Activated naive CD4-positive, alpha-beta T cell treated with anti-CD3 and anti-CD28 coated beads, Interleukin-2, amount 10 ng/mL, durations not matched to agents 7 days and 5 days (primary cell): ENCODE measurements around the gene TEX10.

Experiments used
- CTCF ChIA-PET: fragments of 350-600 bp; sonication (Branson Sonifier 250); formaldehyde crosslinking; loops from one replicate; lab custom pipeline; 2021; ENCODE audit warnings: antibody characterized with exemption; lab: Charles Lee
- DNase-seq: peaks from one replicate; pipeline ENCODE4 v3.0.0-alpha.2; 2020
- H3K27ac Mint-ChIP-seq: one replicate; pipeline ENCODE4 v1.8.0; 2021; ENCODE audit warnings: mild to moderate bottlenecking, moderate library complexity, mixed read lengths
- H3K27me3 Mint-ChIP-seq: one replicate; pipeline ENCODE4 v1.8.0; 2021; ENCODE audit warnings: mild to moderate bottlenecking, mixed read lengths
- H3K36me3 Mint-ChIP-seq: one replicate; pipeline ENCODE4 v1.8.0; 2021; ENCODE audit warnings: mixed read lengths
- H3K4me1 Mint-ChIP-seq: one replicate; pipeline ENCODE4 v1.8.0; 2021; ENCODE audit warnings: mixed read lengths
- H3K4me3 Mint-ChIP-seq: one replicate; pipeline ENCODE4 v1.8.0; 2021; ENCODE audit warnings: mild to moderate bottlenecking, moderate library complexity, mixed read lengths
- H3K9me3 Mint-ChIP-seq: one replicate; pipeline ENCODE4 v1.8.0; 2021; ENCODE audit warnings: mixed read lengths

The TEX10 gene

DNA sequence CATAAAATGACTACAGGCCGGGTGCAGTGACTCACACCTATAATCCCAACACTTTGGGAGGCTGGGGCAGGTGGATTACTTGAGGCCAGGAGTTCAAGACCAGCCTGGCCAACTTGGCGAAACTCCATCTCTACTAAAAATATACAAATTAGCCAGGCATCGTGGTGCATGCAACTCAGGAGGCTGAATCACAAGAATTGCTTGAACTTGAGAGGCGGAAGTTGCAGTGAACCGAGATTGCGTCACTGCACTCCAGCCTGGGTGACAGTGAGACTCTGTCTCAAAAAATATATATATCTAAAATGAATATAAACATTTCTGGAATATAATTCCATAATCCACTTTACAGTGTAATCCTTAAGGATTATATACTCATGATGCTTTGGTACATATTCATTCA is 66.5 kb downstream of the TEX10 start:
- no peak for DNase-seq
- peaks cover 10% of the 10 kb centered on the region for H3K9me3 Mint-ChIP-seq
- H3K27ac Mint-ChIP-seq = no peak overlapping the region
- H3K27me3 Mint-ChIP-seq = no peaks in the 10 kb centered on the region
- no peak overlapping the region for H3K4me3 Mint-ChIP-seq
- no peaks in the 10 kb centered on the region for H3K4me1 Mint-ChIP-seq
- CTCF ChIA-PET = no interaction called here
- peaks cover 53% of the 10 kb centered on the region for H3K36me3 Mint-ChIP-seq

- H3K4me1 Mint-ChIP-seq = no peaks in the 10 kb centered on the region
- peaks cover 52% of the 10 kb centered on the region for H3K36me3 Mint-ChIP-seq
- H3K4me3 Mint-ChIP-seq = no peak overlapping the region
- H3K27me3 Mint-ChIP-seq = no peaks in the 10 kb centered on the region
- CTCF ChIA-PET = interaction anchor here (1.0 kb wide), 1 partner anchor 78 kb away, joined by 4 read pairs; no protein-coding TSS in a partner anchor
- DNase-seq = no peak
- H3K9me3 Mint-ChIP-seq = peaks cover 10% of the 10 kb centered on the region
- H3K27ac Mint-ChIP-seq = no peak overlapping the region
Measured at GRCh38 chr9:100285601-100286000, 67.1 kb downstream of the TEX10 start.

DNA sequence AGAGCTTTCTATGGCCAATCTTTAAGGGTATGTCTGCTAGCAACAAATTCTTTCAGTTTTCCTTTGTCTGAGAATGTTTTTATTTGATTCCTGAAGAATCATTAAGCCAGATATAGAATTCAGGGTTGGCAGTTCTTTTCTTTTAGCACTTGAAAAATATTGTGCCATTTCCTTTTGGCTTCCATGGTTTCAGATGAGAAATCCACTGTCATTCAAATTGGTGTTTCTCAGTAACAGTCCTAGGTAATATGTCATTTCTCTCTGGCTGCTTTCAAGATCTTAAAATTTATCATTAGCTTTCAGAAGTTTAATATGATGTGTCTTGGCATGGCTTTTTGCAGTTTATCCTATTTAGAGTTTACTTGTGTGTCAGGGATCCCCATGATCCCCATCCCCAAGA is 67.7 kb downstream of the TEX10 start:
- CTCF ChIA-PET = interaction anchor here (1.0 kb wide), 1 partner anchor 79 kb away, joined by 4 read pairs; no protein-coding TSS in a partner anchor
- H3K9me3 Mint-ChIP-seq = peaks cover 10% of the 10 kb centered on the region
- no peak overlapping the region for H3K4me3 Mint-ChIP-seq
- H3K4me1 Mint-ChIP-seq = no peaks in the 10 kb centered on the region
- H3K27ac Mint-ChIP-seq = no peak overlapping the region
- H3K36me3 Mint-ChIP-seq = peaks cover 51% of the 10 kb centered on the region
- DNase-seq = no peak
- no peaks in the 10 kb centered on the region for H3K27me3 Mint-ChIP-seq

GRCh38 chr9:100284247-100284646 is 68.5 kb downstream of the TEX10 start:
- Mint-ChIP-seq H3K36me3 (peaks cover 43% of the 10 kb centered on the region), H3K27me3 (no peaks in the 10 kb centered on the region)
- CTCF ChIA-PET = no interaction called here

GRCh38 chr9:100282388-100282719 is 70.4 kb downstream of the TEX10 start:
- no peak for DNase-seq
- no peak overlapping the region for H3K27ac Mint-ChIP-seq
- no peak overlapping the region for H3K4me3 Mint-ChIP-seq
- peaks cover 33% of the 10 kb centered on the region for H3K36me3 Mint-ChIP-seq
- peaks cover 10% of the 10 kb centered on the region for H3K9me3 Mint-ChIP-seq
- H3K27me3 Mint-ChIP-seq = no peaks in the 10 kb centered on the region
- CTCF ChIA-PET = no interaction called here
- H3K4me1 Mint-ChIP-seq = no peaks in the 10 kb centered on the region

More at GRCh38 chr9:100284247-100284646, 68.5 kb downstream of the TEX10 start:
- Mint-ChIP-seq H3K27ac (no peak overlapping the region), H3K9me3 (peaks cover 10% of the 10 kb centered on the region), H3K4me1 (no peaks in the 10 kb centered on the region), H3K4me3 (no peak overlapping the region)
- DNase-seq = no peak

- CTCF ChIA-PET = no interaction called here
- Mint-ChIP-seq H3K4me1 (no peaks in the 10 kb centered on the region), H3K9me3 (peaks cover 8% of the 10 kb centered on the region), H3K4me3 (no peak overlapping the region), H3K27me3 (no peaks in the 10 kb centered on the region), H3K27ac (no peak overlapping the region), H3K36me3 (peaks cover 30% of the 10 kb centered on the region)
- DNase-seq = no peak
Measured at GRCh38 chr9:100281676-100282387, 70.9 kb downstream of the TEX10 start.

- H3K27ac Mint-ChIP-seq = no peak overlapping the region
- peaks cover 26% of the 10 kb centered on the region for H3K36me3 Mint-ChIP-seq
- DNase-seq = no peak
- no peaks in the 10 kb centered on the region for H3K27me3 Mint-ChIP-seq
- H3K4me1 Mint-ChIP-seq = no peaks in the 10 kb centered on the region
- CTCF ChIA-PET = no interaction called here
- H3K4me3 Mint-ChIP-seq = no peak overlapping the region
- H3K9me3 Mint-ChIP-seq = peaks cover 6% of the 10 kb centered on the region
Measured at GRCh38 chr9:100281066-100281465, 71.7 kb downstream of the TEX10 start.

- no peaks in the 10 kb centered on the region for H3K27me3 Mint-ChIP-seq
Measured at GRCh38 chr9:100277166-100277979, 75.4 kb downstream of the TEX10 start.

GRCh38 chr9:100269656-100270055 is 83.1 kb downstream of the TEX10 start:
- no peaks in the 10 kb centered on the region for H3K27me3 Mint-ChIP-seq
- no peak overlapping the region for H3K27ac Mint-ChIP-seq
- peaks cover 15% of the 10 kb centered on the region for H3K36me3 Mint-ChIP-seq
- DNase-seq = no peak
- no peaks in the 10 kb centered on the region for H3K9me3 Mint-ChIP-seq
- CTCF ChIA-PET = no interaction called here
- H3K4me1 Mint-ChIP-seq = no peaks in the 10 kb centered on the region
- H3K4me3 Mint-ChIP-seq = no peak overlapping the region

More at GRCh38 chr9:100277166-100277979, 75.4 kb downstream of the TEX10 start:
- Mint-ChIP-seq H3K9me3 (no peaks in the 10 kb centered on the region), H3K4me3 (no peak overlapping the region), H3K4me1 (no peaks in the 10 kb centered on the region), H3K36me3 (peaks cover 11% of the 10 kb centered on the region), H3K27ac (no peak overlapping the region)
- DNase-seq = no peak
- CTCF ChIA-PET = interaction anchor here (0.9 kb wide), 1 partner anchor 60 kb away, joined by 3 read pairs; no protein-coding TSS in a partner anchor

DNA sequence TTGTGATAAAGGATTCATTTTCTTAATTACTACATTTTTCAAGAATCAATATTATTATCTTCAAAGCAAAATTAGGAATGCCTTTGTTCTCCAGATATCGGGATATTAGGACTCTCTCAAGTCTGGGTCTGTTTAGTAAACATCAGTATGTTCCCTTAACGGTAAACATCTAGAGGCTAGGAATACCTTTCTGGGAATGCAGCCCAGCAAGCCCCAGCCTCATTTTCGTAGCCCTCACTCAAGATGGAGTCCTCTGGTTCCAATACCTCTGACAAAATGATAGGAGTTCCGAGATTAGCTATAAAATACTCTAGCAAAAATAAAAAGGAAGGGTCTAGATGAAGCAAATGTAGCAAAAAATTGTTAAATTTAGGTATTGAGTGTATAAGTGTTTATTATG is 84.5 kb downstream of the TEX10 start:
- no peak overlapping the region for H3K4me3 Mint-ChIP-seq
- no peak for DNase-seq
- CTCF ChIA-PET = no interaction called here
- no peaks in the 10 kb centered on the region for H3K27me3 Mint-ChIP-seq
- peaks cover 15% of the 10 kb centered on the region for H3K36me3 Mint-ChIP-seq
- H3K27ac Mint-ChIP-seq = no peak overlapping the region
- no peaks in the 10 kb centered on the region for H3K9me3 Mint-ChIP-seq
- no peaks in the 10 kb centered on the region for H3K4me1 Mint-ChIP-seq

- Mint-ChIP-seq H3K36me3 (peaks cover 14% of the 10 kb centered on the region), H3K9me3 (no peaks in the 10 kb centered on the region), H3K27me3 (no peaks in the 10 kb centered on the region), H3K4me3 (no peak overlapping the region), H3K4me1 (no peaks in the 10 kb centered on the region), H3K27ac (no peak overlapping the region)
- DNase-seq = no peak
- CTCF ChIA-PET = no interaction called here
Measured at GRCh38 chr9:100267211-100267610, 85.5 kb downstream of the TEX10 start.
